Ammon's horn (tissue), 1 donor: ENCODE data around the gene SMIM35.
"Not testable (repeated sequence)": the region's sequence is repeated elsewhere in the genome, so short reads cannot be mapped to it uniquely, and the experiment has no call there.

Experiments
- DNase-seq: peaks from one replicate; pipeline ENCODE4 v3.0.0-alpha.2; 2016; ENCODE audit warnings: low spot score

SMIM35 gene

DNA sequence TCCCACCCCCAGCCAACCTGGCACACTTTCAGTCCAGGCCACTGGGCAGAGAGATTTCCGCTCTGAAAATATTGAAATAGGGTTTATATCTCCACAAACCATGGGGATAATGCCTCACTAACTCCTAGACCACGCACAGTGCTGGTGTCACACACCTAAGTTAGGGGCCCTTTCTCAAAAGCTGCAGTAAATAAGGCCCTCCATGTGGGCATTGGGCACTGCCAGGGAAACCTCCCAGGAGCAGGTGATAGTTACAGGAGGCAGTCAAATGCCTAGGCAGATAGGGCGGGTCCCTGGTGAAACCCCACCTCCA is 103.6 kb downstream of the SMIM35 start:
- no peak for DNase-seq

DNA sequence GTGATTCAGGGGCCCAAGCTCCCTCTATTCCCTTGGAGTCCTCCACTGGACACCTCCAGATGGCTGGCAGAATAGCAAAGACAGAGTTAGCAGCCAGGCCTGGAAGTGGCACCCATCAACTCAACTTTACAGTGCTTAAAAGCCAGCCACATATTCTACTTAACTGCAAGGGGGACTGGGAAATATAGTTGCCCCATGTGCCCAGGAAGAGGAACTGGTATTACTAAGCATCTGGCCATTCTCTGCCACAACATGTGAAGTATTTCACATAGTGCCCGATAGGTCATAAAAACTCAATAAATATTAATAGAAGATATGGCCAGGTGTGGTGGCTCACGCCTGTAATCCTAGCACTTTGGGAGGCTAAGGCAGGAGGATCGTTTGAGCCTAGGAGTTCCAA is 106.0 kb downstream of the SMIM35 start:
- no peak for DNase-seq

DNA sequence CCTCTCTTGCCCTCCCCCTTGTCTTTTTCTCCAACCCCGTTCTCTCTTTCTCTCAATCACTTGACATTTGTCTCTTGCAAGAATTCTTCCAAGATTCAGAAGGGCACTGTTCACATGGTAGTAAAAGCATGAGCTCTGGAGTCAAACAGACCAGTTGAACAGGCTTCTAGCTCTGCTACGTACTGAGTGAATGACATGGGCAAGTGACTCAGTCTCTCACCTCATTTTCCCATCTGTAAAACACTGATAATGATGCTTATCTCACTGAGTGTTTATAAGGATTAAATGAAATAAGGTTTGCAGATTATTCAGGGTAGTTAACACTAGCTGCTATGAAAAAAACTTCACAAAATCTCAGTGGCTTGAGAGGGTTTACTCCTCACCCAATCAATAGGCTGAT is 106.5 kb downstream of the SMIM35 start:
- no peak for DNase-seq

DNA sequence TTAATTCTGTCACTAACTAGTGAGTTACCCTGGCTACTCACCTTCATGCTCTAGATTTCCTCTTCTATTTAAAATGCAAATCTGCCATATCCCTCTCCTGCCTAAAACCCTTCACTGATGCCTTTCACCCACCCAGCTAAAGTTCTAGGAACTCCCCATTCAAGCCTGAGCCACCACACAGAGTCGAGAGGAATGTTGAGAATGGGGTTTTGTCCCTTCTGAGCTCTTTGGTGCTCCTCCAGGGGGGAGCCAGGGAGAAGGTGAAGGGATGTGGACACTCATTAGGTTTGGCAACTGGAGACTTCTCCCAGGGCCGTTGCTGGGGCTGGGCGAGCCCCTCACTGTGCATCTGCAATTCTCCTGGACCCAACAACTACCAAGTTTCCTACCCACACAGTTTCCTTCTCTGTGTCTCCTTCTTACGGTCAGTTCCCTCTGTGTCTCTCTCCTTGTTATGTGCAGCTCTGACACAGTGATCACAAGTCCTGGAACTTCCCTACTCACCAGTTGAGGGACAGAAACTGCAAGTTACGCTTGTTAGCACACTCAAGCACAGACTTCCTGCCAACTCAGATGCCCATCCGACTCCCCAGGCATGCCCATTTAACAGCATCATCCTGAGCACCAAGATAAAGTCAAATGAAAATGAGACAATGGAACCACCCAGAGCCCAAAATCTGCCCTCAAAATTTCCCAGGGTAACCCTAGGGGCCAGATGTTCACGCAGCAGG is 107.1 kb downstream of the SMIM35 start:
- DNase-seq, result peak; percentile 79

DNA sequence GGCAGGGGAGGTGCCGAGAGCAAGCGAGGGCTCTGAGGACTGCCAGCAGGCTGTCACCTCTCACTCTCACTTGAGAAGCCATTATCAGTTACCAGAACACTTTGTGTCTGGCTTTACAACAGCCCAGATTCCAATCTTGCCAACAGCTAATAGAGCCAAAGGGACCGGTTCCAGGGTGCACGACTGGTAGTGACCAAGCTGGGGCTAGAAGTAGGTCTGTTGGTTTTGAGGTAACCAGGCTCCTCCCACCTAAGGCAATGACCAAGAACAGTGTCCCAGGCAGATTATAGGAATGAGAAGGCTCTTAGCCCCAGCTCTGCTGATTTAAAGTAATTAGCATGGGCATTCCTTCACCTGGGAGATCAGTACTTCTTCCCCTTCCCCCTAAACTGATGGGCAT is 107.8 kb downstream of the SMIM35 start:
- no peak for DNase-seq

DNA sequence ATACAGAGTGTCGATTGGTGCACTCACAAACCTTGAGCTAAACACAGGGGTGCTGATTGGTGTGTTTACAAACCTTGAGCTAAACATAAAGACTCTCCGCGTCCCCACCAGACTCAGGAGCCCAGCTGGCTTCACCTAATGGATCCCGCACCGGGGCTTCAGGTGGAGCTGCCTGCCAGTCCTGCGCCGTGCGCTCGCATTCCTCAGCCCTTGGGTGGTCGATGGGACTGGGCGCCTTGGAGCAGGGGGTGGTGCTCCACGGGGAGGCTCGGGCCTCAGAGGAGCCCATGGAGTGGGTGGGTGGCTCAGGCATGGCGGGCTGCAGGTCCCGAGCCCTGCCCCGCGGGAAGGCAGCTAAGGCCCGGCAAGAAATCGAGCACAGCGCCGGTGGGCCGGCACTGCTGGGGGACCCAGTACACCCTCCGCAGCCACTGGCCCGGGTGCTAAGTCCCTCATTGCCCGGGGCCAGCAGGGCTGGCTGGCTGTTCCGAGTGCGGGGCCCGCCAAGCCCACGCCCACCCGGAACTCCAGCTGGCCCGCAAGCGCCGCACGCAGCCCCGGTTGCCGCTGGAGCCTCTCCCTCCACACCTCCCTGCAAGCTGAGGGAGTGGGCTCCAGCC is 108.4 kb downstream of the SMIM35 start:
- DNase-seq, result not testable (repeated sequence)

DNA sequence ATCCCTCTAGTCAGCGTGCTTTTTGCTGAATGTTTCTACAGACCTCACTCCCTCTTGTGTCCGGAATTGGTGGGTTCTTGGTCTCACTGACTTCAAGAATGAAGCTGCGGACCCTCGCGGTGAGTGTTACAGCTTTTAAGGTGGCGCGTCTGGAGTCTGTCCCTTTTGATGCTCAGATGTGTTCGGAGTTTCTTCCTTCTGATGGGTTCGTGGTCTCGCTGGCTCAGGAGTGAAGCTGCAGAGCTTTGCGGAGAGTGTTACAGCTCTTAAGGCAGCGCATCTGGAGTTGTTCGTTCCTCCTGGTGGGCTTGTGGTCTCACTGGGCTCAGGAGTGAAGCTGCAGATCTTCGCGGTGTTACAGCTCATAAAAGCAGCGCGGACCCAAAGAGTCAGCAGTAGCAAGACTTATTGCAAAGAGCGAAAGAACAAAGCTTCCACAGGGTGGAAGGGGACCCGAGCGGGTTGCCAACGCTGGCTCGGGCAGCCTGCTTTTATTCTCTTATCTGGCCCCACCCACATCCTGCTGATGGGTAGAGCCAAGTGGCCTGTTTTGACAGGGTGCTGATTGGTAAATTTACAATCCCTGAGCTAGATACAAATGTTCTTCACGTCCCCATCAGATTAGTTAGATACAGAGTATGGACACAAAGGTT is 109.0 kb downstream of the SMIM35 start:
- DNase-seq, result not testable (repeated sequence)

DNA sequence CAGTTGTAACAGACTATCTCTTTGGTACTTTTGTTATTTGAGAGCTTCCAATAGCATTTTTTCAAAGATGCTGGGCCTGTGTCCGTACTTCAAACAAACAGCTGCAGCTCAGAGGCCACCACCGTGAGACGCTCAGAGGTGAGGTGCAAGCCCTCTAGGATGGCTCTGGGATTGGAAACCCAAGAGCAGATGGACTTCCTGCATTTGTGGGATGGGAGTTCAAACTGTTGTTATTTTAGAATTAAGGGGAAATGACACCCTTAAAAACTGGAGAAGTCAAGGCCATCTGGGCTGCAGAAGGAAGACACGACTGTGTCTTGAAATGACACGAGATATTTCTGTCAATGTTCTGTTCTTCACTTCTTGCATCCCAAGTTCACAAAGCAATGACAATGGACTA is 109.7 kb downstream of the SMIM35 start:
- DNase-seq, result peak; percentile 33

DNA sequence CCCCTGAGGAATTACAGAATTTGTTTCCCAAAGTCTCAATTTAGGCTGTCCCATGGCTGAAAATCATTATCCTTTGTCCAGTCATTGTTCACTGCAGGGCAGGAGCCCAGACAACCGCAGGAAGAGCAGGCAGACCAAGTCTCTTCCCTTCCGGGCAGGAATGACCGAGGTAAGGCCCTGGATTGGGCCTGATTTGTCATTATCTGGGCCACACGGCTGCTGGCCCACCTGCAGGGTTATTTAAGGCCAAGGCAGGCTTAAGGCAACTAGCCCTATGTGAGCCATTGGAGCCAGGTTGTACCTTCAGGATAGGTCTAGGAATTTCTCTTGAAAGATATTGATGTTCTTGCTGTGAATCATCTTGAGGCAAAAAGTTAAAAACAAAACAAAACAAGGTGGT is 110.3 kb downstream of the SMIM35 start:
- DNase-seq, result no peak

DNA sequence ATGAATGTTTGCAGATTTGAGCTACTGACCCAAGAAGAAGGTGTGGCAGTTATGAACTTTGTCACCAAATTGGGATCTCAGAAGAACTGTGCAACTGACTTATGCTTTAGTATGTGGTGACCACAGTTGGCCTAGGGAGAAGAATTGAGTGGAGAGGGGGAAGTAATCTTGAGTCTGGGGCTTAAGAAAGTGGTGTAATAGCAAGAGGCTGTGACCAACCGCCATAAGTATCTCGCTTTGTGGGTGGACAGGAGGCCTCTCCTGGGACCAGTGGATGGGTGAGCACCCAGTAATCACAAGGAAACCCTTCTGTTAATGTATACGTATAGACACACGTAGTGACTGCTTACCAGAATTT is 113.3 kb downstream of the SMIM35 start:
- no peak for DNase-seq

DNA sequence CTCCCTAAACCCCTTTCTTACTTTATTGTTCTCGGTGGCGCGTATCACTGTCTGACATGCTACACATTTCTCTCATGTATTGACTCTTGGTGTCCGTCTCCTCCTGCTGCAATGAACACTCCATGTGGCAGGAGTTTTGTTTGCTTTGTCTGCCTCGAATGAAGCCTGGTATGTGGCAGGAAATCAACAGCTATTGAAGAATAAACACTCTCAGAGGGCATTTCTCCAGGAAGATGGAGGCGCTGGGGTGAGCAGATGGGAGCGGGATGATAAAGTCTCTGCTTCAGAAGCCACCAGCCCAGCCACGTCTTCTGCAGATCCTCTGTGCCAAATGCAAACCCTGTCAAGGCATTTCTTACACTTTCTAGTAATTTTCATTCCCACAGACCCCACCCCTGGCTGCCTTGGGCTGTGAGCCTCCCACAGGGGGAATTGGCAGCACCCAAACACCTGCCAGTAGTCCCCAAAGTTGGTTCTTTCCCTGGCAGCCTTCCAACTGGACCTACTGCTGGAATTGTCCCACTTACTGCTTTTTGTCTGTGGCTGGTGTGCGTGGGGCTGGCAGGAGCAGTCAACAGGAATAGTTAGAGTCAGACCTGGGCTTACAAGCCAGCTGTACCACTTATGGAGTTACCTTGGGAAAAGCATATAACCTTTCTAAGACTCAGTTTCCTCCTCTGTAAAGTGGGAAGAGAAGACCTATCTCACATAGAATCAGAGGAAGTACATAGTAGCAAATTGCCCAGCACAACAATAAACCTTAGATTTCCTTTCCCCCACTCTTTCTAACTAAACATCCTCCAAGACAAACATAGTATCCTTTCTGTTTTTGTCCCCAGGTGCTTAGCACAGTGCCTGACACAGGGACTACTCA is 113.9 kb downstream of the SMIM35 start:
- no peak for DNase-seq

DNA sequence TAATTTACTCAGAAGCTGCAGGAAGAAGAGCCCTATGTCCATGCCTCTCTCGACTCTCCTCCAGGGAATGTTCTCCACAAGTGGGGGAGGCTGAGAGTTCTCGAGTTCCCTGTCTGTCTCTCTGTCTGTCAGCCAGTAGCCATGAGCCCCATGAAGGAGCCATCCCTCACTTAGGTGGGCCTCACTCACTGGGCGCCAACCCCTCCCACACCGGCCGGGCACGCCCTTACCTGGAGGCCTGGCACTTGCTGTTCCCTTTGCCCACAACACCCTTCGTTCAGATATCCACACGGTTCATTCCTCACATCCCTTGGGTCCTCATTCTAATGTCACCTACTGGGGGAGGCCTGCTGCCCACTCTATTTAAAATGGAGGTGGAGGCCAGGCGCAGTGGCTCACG is 114.7 kb downstream of the SMIM35 start:
- DNase-seq, result no peak

DNA sequence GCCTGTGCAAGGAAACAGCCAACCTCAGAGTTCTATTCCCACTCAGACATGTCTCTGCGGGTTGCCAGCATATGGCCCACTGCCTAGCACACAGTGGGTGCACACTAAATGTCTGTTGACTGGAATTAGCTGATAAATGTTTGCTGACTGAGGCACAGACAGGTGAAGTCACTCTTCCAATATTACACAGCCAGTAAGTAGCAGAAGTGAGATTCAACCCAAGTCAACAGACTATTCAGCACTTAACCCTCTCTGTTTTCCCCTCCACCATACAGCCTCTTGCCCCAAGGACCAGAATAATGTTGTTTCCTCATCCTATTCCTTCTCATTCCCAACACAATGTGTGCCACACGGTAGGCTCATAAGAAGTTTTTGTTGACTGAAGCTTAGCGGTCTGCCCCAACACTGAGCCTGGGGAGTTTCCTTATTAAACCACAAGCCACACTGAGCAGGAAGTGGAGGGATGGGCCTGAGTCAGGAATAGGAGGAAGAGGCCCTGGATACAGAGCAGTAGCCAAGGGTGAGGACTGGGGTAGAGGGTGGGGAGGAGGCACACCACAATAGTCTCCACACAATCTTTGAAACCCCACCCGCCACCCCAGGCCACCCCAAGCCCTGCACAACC is 116.3 kb downstream of the SMIM35 start:
- peak; percentile 49 for DNase-seq

DNA sequence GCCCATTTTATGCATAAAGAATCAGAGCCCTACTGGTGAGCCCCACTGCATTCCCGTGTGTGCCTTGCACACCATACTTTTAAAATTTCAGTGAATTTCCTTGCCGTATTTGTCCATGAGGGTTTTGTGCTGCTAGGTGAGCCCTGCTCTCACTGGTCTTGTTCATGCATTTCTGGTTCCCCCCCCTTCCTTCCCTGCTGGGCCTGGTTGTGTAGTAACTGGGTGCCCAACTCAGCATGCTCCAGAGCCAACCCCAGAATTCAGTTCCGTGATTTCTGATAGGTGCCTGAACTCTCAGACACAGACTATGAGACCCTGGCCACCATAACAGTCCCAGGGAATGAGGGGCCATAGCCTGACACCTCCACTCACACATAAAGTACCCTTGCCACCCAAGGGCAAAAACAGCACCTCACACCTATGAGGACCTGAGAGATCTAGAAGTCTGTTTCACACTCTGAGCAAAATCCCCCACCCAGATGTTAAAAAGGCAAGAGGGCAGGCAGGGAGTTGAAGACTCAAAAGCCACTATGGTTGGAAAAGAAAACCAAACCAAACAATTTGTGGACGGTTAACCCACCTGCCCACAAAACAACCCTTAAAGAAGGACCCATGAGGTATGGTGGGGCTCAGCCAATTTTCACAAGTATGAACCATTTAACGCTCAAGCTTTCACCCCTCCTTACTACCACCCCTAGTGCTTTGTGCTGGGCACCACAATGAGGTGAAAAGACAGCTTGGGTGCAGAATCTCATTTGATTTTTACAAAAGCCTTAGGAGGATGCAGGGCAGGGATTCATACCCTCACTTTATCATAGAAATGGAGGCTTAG is 117.4 kb downstream of the SMIM35 start:
- DNase-seq, result no peak

DNA sequence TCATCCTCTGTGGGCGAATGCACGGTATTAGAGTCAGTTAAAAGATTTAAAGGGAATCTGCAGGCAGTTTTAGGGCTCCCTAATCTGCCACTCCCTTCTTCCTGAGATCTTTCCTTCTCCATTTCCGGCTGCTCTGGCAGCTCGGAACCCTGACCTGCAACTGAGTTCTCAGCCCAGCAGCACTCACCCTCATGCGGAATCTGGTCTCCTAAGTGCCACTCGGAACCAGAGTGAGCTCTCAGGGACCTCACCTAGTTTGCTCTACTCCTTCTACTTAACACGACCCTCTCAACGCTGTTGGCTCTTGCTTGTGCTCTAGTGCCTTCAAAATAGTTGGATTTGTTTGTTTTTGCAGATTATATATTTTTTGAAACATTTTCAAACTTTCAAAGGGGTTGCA is 119.9 kb downstream of the SMIM35 start:
- DNase-seq, result no peak

DNA sequence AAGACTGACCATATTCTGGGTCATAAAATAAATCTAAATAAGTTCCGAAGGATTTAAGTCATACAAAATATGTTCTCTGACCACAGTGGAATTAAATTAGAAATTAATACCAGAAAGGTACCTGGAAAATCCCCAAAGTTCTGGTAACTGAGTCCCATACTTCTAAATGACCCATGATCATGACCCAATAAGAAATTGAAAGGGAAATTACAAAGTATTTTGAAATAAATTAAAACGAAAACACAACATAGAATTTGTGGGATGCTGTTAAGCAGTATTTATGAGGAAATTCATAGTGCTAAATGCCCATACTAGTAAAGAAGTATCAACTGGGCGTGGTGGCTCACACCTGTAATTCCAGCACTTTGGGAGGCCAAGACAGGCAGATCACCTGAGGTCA is 123.9 kb downstream of the SMIM35 start:
- no peak for DNase-seq

DNA sequence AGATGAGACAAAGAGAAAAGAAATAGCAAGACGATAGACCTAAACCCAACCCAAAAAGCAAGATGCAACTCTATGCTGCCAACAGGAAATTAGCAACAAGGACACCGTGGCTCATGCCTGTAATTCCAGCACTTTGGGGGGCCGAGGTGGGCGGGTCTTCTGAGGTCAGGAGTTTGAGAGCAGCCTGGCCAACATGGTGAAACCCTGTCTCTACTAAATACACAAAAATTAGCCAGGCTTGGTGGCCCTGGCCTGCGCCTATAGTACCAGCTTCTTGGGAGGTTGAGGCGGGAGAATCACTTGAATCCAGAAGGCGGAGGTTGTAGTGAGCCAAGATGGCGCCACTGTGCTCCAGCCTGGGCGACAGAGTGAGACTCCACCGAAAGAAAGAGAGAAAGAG is 124.9 kb downstream of the SMIM35 start:
- no peak for DNase-seq

DNA sequence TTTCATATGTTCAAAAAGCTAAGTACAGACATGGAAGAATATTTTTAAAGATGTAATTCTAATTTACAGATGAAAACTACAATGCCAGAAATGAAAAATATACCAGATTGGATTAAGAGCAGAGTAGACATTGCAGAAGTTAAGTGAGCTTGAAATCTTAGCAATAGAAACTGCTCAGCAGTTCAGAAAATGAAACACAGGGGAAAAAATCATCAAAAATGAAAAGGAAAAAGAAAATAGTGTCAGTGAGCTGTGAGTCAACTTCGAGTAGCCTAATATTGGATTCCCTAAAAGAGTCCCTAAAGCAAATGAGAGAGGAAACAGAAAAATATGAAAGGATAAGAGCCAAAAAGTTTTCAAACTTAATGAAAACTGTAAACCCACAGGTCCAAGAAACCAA is 126.4 kb downstream of the SMIM35 start:
- no peak for DNase-seq

DNA sequence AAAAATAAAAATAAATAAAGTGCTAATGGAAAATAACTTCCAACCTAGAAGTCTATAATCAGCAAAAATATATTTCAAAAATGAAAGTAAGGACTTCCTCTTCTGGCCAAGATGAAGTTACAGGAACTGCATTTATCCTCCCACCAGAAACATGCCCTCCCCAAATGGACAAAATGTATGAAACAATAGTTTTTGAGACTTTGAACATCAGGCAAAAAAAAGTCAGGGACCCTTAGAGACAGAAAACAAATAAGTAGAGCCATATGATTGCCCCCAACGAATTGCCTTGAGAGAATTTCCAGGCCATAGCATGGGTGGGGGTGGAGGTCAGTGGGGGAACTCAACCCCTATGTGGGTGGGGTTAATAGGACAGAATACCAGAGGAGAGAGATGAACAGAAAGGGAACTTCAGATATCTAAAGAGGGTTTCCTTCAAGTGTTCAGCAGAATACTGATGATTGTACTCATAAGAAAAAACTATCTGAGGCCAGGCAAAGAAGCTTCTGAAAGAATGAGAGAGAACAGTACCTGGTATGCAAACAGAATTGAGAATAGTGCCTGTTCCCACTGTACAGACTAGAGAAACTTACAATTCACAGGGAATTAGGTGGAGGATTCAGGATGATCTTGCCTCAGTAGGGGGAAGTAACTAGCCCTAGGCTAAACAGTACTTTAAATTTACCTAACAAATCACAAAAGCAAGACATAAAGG is 127.2 kb downstream of the SMIM35 start:
- DNase-seq, result no peak

DNA sequence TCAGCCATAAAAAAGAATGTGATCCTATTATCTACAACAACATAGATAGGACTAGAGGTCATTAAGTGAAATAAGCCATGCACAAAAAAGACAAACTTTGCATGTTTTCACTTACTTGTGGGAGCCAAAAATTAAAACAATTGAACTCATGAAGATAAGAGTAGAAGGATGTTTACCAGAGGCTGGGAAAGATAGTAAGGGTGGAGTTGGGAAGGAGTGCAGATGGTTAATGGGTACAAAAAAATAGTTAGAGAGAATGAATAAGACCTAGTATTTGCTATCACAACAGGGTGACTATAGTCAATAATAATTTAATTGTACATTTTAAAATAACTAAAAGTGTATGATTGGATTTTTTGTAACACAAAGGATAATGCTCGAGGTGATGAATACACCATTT is 127.8 kb downstream of the SMIM35 start:
- DNase-seq, result no peak
